ENCODE measurements around the gene PMEPA1.

The PMEPA1 gene

GRCh38 chr20:57711311-57711712 is 1.5 kb upstream of the PMEPA1 start:
- no peak for DNase-seq

GRCh38 chr20:57710841-57711240 is 1.0 kb upstream of the PMEPA1 start:
- no peak for DNase-seq

GRCh38 chr20:57708694-57709673 is 831 bp downstream of the PMEPA1 start:
- no peak for DNase-seq

GRCh38 chr20:57707849-57708693 is 1.7 kb downstream of the PMEPA1 start:
- DNase-seq, result no peak

- DNase-seq, result no peak
These were observed 2.5 kb downstream of the PMEPA1 start for GRCh38 chr20:57707320-57707719.

- DNase-seq, result no peak
These were observed 4.5 kb downstream of the PMEPA1 start for GRCh38 chr20:57705127-57705899.

GRCh38 chr20:57704245-57704644 is 5.6 kb downstream of the PMEPA1 start:
- no peak for DNase-seq

GRCh38 chr20:57703013-57703412 is 6.8 kb downstream of the PMEPA1 start:
- no peak for DNase-seq

- DNase-seq, result no peak
These were observed 7.3 kb downstream of the PMEPA1 start for GRCh38 chr20:57702521-57702920.

- no peak for DNase-seq
These were observed 7.7 kb downstream of the PMEPA1 start for GRCh38 chr20:57702091-57702490.

GRCh38 chr20:57701651-57702050 is 8.2 kb downstream of the PMEPA1 start:
- no peak for DNase-seq

GRCh38 chr20:57701090-57701489 is 8.7 kb downstream of the PMEPA1 start:
- no peak for DNase-seq

GRCh38 chr20:57699395-57699794 is 10.4 kb downstream of the PMEPA1 start:
- no peak for DNase-seq

- no peak for DNase-seq
These were observed 10.9 kb downstream of the PMEPA1 start for GRCh38 chr20:57698867-57699275.

GRCh38 chr20:57698116-57698866 is 11.5 kb downstream of the PMEPA1 start:
- no peak for DNase-seq

- no peak for DNase-seq
These were observed 12.3 kb downstream of the PMEPA1 start for GRCh38 chr20:57697543-57697942.

GRCh38 chr20:57696401-57696961 is 13.3 kb downstream of the PMEPA1 start:
- no peak for DNase-seq

- DNase-seq, result no peak
These were observed 13.9 kb downstream of the PMEPA1 start for GRCh38 chr20:57695940-57696339.

GRCh38 chr20:57695012-57695411 is 14.8 kb downstream of the PMEPA1 start:
- DNase-seq, result no peak

- no peak for DNase-seq
These were observed 15.3 kb downstream of the PMEPA1 start for GRCh38 chr20:57694481-57694880.

- no peak for DNase-seq
These were observed 16.0 kb downstream of the PMEPA1 start for GRCh38 chr20:57693670-57694329.
